C1 segment of cervical spinal cord (tissue), 14 donors: ENCODE results near the gene IL24.
A peak's percentile ranks its signal among the peaks of the same experiment; 100 is the strongest.
"Not testable (repeated sequence)": the region's sequence is repeated elsewhere in the genome, so short reads cannot be mapped to it uniquely, and the experiment has no call there.

ENCODE experiments used
- DNase-seq, 14 donors: peaks; one replicate each; lab custom pipeline; 2025; lab: John Stamatoyannopoulos, UW

Gene IL24

GRCh38 chr1:206904423-206905142 lies 7.3 kb downstream of the IL24 start:
- no peak for DNase-seq

DNA sequence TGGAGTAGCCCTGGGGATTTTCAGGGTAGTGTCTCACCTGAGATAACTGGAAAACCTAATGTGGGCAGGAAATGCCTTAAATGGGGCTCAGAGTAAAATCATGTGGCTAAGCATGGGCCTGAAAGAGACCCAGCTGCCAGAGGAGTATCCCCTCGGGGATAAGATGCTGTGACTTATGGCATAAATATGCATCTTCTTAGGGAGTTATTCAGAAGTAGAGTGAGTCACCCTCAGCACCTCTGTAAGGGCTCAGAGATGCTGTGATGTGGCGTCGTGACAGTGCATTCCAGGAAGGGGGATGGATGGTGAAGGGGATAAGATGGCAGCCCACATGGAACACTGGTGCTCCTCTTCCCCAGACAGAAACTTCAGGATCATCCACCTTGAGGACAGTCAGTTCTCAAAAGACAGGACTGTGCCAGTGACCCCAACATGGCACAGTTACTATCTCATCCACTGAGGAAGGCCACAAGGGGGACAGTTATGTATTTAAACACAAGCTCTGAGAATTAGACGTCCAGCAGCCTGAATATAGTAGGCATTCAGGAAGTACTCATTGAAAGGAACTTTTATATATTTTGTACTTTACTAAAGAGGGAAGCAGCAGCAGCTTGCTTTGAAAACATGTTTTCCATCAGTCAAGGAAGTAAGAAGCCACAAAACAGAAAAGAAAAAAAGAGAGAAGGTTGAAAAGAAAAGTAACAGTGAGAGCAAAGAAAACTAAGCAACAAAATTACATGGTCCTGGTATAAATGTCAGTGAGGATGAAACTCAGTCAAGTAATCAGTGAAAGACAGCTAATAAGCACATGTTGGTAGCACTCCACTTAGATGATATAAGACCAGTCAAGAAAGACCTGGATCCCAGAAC lies 8.3 kb downstream of the IL24 start:
- no peak for DNase-seq

DNA sequence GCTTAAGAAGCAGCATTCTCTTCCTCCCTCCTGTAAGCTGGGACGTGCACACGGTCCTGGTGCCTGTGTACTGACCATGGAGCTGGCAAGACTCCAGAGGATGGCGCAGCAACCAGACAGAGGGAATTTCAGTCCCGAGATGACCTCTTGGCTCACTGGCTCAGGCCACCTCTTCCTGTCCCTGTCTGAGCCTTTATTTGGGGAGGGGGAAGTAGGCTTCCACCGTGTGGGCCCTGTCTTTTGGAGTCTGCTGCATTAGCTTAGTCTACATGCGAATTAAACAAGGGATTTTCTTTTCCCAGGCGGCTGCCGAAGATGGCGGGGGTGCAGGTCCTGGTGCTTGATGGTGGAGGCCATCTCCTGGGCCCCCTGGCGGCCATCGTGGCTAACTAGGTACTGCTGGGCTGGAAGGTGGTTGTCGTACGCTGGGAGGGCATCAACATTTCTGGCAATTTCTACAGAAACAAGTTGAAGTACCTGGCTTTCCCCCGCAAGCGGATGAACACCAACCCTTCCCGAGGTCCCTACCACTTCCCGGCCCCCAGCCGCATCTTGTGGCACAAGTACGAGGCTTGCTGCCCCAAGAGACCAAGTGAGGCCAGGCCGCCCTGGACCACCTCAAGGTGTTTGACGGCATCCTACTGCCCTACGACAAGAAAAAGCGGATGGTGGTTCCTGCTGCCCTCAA lies 10.2 kb downstream of the IL24 start:
- no peak for DNase-seq

DNA sequence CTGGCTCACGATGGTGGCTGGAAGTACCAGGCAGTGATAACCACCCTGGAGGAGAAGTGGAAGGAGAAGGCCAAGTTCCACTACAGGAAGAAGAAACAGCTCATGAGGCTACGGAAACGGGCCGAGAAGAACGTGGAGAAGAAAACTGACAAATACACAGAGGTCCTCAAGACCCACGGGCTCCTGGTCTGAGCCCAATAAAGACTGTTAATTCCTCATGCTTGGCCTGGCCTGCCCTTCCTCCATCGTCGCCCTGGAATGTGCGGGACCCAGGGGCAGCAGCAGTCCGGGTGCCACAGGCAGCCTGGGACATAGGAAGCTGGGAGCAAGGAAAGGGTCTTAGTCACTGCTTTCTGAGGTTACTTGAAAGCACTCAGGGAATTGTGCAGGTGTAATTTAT lies 10.8 kb downstream of the IL24 start:
- DNase-seq: no peak

GRCh38 chr1:206909161-206909882 lies 12.1 kb downstream of the IL24 start:
- peak in 1 of 14 donors; percentile 43 for DNase-seq

- no peak for DNase-seq
These were observed 12.7 kb downstream of the IL24 start for GRCh38 chr1:206909883-206910318.

- peak in 1 of 14 donors; percentile 6 for DNase-seq
These were observed 13.9 kb downstream of the IL24 start for GRCh38 chr1:206911064-206911663.

DNA sequence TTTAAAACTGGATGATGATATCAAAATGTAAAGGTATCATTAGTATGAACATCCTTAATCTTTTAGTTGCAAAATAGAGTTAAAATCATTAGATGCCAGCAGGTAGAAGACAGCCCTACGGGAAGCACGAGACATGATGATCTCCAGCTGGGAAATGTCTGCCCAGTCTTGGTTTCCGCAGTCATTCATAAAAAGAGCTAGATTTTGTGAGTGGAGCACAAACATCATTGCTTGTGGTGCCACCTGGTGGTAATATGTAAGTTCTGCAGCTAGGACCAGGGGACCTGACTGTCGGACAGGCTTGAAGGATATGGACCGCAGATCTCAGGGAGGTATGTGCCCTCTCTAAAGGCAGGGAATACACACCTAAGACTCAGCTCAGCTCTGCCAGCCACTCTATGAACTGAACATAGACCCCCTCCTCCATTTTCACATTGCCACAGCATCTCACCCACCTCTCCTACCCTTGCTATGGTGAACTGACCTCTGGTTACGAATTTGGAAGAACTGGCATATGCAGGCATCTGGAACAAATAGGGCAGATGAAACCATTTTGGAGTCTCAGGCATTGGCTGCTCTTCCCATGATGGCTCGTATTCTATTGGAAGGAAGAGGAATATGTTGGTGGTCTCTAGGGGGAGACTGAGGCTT lies 15.3 kb downstream of the IL24 start:
- peak in 11 of 14 donors; percentile 20 to 72 (median 35) for DNase-seq

DNA sequence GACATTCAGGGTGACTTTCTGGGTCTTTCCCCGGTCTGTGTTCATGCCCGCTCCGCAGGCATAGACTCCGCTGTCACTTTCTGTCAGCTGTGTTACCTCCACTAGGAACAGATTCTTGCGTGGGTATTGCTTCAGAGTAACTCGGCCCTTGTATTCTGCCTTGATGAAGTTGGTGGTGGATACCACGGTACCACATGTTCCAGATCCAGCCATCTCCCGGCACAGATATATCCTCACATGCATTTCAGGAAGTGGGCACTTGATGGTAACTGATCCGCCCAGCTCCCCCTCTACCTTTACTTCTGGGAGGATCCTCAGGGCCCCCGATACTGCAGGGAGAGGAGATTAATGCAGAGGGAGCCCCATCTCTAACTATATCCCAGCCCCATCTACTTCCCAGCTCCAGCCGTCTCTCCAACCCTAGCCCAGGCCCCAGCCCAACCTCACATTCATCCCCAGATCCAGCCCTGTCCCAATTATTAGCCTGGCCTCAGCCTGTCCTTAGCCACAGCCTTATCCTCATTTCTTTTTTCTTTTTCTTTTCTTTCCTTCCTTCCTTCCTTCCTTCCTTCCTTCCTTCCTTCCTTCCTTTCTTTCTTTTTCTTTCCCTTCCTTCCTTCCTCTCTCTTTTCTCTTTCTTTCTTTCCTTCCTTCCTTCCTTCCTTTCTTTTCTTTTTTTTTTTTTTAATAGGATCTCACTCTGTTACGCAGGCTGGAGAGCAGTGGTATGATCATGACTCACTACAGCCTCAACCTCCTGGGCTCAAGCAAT lies 16.7 kb downstream of the IL24 start:
- no peak for DNase-seq

GRCh38 chr1:206915030-206915735 lies 17.9 kb downstream of the IL24 start:
- no peak for DNase-seq

GRCh38 chr1:206916000-206916709 lies 18.9 kb downstream of the IL24 start:
- no peak for DNase-seq

- no peak for DNase-seq
These were observed 20.8 kb downstream of the IL24 start for GRCh38 chr1:206918076-206918475.

DNA sequence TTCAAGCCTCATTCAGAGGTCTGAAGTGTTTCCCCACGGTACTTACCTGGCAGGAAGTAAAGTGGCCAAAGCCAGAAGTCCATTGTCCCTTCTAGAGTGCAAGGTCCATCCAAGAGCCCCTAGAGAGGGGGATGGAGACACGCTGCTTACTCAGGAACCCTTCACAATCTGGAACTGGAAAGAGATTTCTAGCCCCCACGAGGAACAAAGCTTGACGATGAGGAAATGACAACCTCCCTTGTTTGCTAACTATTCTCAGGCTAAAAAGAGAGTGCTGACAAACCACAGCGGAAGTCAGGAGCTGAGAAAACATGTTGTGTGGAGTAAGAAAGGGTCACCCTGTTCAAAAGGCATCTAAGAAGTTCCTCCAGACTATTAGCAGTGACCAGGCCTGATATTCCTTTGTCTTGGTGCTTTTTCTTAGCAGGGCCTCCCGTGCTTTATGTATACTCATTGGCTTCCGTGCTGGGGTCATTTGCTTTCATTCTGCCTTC lies 24.6 kb downstream of the IL24 start, which contains the start of gene FCMR:
TSS of gene FCMR (minus strand) at position 170 of the 494 bp plus-strand sequence. CDS start at position 83, 87 bp downstream.
- DNase-seq: peak in 7 of 14 donors; percentile 18 to 43 (median 31)

DNA sequence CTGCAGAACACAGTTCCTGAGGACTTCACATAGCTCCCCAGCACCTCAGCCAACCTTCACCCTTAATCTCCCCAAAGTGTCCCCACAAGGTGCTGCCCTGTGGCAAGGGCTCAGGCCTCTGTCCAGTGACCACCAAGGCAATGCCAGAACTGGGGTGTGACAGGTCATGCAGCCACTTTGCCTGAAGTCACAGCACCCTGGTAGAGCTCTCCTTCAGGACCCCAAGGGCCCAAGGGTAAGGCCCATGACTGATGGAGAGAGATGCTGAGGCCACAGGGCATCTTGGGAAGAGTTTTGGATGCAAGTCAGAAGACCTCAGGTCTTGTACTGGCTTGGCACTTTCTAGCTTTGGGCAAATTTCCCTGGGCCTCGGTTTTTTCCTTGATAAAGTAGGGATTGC lies 25.3 kb downstream of the IL24 start:
- DNase-seq: no peak

DNA sequence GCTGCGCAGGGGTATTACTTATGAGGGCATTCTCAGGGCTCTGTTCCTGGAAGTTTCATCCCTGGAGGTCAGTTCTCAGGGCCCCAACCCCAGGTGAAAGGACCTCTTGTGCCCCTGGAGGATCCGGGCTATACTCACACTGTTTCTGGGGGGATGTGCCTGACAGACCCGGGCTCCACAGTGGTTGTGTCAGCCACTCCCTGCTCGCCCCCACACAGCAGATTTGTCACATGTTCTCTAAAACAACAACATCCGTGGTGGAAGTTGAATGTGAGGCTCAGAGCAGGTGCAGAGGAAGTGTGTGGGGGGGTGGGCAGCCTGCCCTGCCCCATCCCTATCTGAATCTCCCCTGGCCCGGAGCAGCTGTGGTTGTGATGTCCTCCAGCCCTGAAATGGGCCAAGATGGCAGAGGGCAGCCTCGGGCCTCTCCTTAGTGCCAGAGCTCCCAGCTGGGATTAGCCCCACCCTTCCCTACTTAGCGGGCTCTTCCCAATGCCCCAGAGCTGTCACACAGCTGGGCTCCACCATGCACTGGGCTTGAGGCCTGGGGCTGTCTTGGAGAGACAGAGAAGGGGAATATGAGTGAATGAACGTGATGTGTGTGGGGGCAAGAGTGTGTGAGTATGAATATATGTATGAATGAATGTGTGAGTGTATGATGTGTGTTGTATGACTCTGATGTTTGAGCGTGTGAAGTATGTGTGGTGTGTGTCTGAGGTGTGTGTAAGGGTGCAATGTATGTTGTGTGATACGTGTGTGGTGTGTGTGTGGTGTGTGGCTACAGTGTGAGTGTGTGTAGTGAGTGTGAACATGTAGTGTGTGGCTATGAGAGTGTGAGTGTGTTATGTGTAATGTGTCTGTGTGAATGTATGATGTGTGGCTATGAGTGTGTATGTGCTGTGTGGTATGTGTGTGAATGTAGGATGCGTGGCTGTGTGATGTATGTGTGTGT lies 26.0 kb downstream of the IL24 start:
- no peak for DNase-seq

GRCh38 chr1:206923961-206924557 lies 26.8 kb downstream of the IL24 start:
- DNase-seq: not testable (repeated sequence)
